Endothelial cell (in vitro differentiated cells): ENCODE measurements around the gene MET. TPM values are rescaled to one million over a fixed set of nuclear protein-coding genes. Genes with fewer than 3 reads are reported as not detected.

Experiments
- DNase-seq: peaks from one replicate; pipeline ENCODE4 v3.0.0; 2021; ENCODE audit warnings: low spot score
- H3K27ac Mint-ChIP-seq: one replicate; pipeline ENCODE4 v1.8.0; 2021; ENCODE audit warnings: mixed read lengths, inconsistent platforms; ENCODE audit not compliant: unreplicated experiment
- H3K27me3 Mint-ChIP-seq: one replicate; pipeline ENCODE4 v1.8.0; 2021; ENCODE audit warnings: mild to moderate bottlenecking, moderate library complexity, mixed read lengths, inconsistent platforms; ENCODE audit not compliant: unreplicated experiment
- H3K36me3 Mint-ChIP-seq: one replicate; pipeline ENCODE4 v1.8.0; 2021; ENCODE audit warnings: mild to moderate bottlenecking, low read depth, mixed read lengths, inconsistent platforms; ENCODE audit not compliant: unreplicated experiment
- H3K4me1 Mint-ChIP-seq: one replicate; pipeline ENCODE4 v1.8.0; 2021; ENCODE audit warnings: mild to moderate bottlenecking, mixed read lengths, inconsistent platforms; ENCODE audit not compliant: unreplicated experiment
- H3K4me3 Mint-ChIP-seq: one replicate; pipeline ENCODE4 v1.8.0; 2021; ENCODE audit warnings: mild to moderate bottlenecking, mixed read lengths, inconsistent platforms; ENCODE audit not compliant: unreplicated experiment
- H3K9me3 Mint-ChIP-seq: one replicate; pipeline ENCODE4 v1.8.0; 2021; ENCODE audit warnings: mixed read lengths, inconsistent platforms; ENCODE audit not compliant: unreplicated experiment
- CTCF ChIP-seq: fragments of 200-600 bp; sonication (generic); IDR thresholded peaks from one replicate; pipeline ENCODE4 v1.5.0; 2021; ENCODE audit warnings: antibody characterized with exemption; ENCODE audit not compliant: unreplicated experiment
- total RNA-seq: library from RNA; stranded (reverse); fragmentation: NEBNext Ultra II Directional; extraction: Animal tissue kit (Norgen Biotek cat#: 25700); gene quantifications from one replicate; pipeline ENCODE4 v1.2.1, GENCODE V29; 2021; ENCODE audit not compliant: unreplicated experiment

The MET gene
- total RNA-seq, 1 donor from 2014 or later, result 35.1 TPM

GRCh38 chr7:116840256-116840655 lies 168.3 kb downstream of the MET start:
- Mint-ChIP-seq H3K4me3 (no peak overlapping the region), H3K9me3 (no peaks in the 10 kb centered on the region), H3K4me1 (peaks cover 8% of the 10 kb centered on the region), H3K27me3 (no peaks in the 10 kb centered on the region), H3K27ac (no peak overlapping the region), H3K36me3 (no peaks in the 10 kb centered on the region)
- DNase-seq, result no peak
- TF ChIP-seq CTCF, result no peak

- H3K36me3 Mint-ChIP-seq, result no peaks in the 10 kb centered on the region
- no peak for DNase-seq
- no peak overlapping the region for H3K4me3 Mint-ChIP-seq
- peaks cover 11% of the 10 kb centered on the region for H3K4me1 Mint-ChIP-seq
- H3K27ac Mint-ChIP-seq, result no peak overlapping the region
- H3K27me3 Mint-ChIP-seq, result no peaks in the 10 kb centered on the region
- no peak for TF ChIP-seq CTCF
- H3K9me3 Mint-ChIP-seq, result no peaks in the 10 kb centered on the region
Measured at GRCh38 chr7:116842371-116842770, 170.4 kb downstream of the MET start.

- H3K27me3 Mint-ChIP-seq, result no peaks in the 10 kb centered on the region
- no peaks in the 10 kb centered on the region for H3K9me3 Mint-ChIP-seq
- H3K4me3 Mint-ChIP-seq, result no peak overlapping the region
- H3K4me1 Mint-ChIP-seq, result peaks cover 11% of the 10 kb centered on the region
- TF ChIP-seq CTCF, result no peak
- no peak for DNase-seq
- H3K36me3 Mint-ChIP-seq, result no peaks in the 10 kb centered on the region
- no peak overlapping the region for H3K27ac Mint-ChIP-seq
Measured at GRCh38 chr7:116843378-116843777, 171.4 kb downstream of the MET start.

Other genes with a start within 250 kb of the MET start
- 35.5 TPM for gene CAV2, start 172.5 kb upstream of the MET start, total RNA-seq
- gene CAV1, start 147.2 kb upstream of the MET start, total RNA-seq, result 48.2 TPM
- gene CAPZA2, start 190.4 kb downstream of the MET start, total RNA-seq, result 195 TPM